NT2/D1 (cell line): ENCODE measurements around the gene ESRRG.

Experiments used
- SUZ12 ChIP-seq: IDR thresholded peaks from 2 replicates; pipeline ENCODE4 v1.6.1; 2011; ENCODE audit not compliant: insufficient read length, insufficient read depth; ENCODE audit errors: extremely low read depth
- ZNF274 ChIP-seq: IDR thresholded peaks from 2 replicates; pipeline ENCODE4 v1.6.1; 2011; ENCODE audit warnings: mild to moderate bottlenecking, low read depth, low read length

- TF ChIP-seq ZNF274 = no peak
- TF ChIP-seq SUZ12 = no peak
Measured at GRCh38 chr1:216553040-216553439, 170.2 kb downstream of the ESRRG start.
